ENCODE measurements around the gene METTL22.

GRCh38 chr16:8575399-8575798 lies 46.1 kb upstream of the METTL22 start:
- TF ChIP-seq EZH2 (IDR thresholded peaks at IDR 0.05; ENCODE audit: low read length, unreplicated experiment) (no peak), CTCF (conservative IDR thresholded peaks at IDR 0.05; ENCODE audit: low read depth, low read length) (no peak)

All from PC-3 (cell line).